Keratinocyte (primary cell): ENCODE data around the gene ZNF597.

Experiments used
- EZH2 ChIP-seq: IDR thresholded peaks from one replicate; pipeline ENCODE4 v1.6.1; 2012; ENCODE audit warnings: inconsistent platforms, mild to moderate bottlenecking, low read length, moderate library complexity
- TF ChIP-seq, protein P1 (sequence below), 3 experiments: IDR thresholded peaks in 1 of 3; conservative IDR thresholded peaks in 1 of 3; optimal IDR thresholded peaks in 1 of 3; 2 replicates in 2 of 3; 3 replicates in 1 of 3; pipeline versions ENCODE3 to v1.5.1; 2011; ENCODE audit warnings: low read length in 3 of 3, mild to moderate bottlenecking in 3 of 3, moderate library complexity in 2 of 3, control low read depth in 1 of 3, inconsistent platforms in 1 of 3; ENCODE audit not compliant: insufficient read depth in 2 of 3; ENCODE audit errors: extremely low read depth in 1 of 3

DNA sequence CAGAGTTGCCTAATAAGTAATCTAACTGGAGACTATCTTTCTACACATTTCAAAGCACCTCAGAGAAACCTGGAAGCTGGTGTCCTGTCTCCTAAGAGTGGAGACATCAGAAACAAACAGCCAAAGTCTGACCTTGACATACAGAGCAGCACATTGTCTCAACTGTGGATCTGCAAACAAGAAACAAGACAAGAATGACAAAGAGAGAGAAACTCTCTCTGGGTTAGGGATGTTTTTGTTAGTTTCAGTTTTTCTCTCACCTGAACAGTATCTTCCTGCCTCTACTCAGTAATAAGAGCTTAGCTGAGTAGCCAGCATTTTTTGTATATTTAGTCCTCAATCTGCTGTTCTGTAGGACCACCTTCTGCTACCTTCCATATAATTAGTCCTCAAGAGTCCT, 8.9 kb downstream of the ZNF597 start:
- TF ChIP-seq, protein P1, sequence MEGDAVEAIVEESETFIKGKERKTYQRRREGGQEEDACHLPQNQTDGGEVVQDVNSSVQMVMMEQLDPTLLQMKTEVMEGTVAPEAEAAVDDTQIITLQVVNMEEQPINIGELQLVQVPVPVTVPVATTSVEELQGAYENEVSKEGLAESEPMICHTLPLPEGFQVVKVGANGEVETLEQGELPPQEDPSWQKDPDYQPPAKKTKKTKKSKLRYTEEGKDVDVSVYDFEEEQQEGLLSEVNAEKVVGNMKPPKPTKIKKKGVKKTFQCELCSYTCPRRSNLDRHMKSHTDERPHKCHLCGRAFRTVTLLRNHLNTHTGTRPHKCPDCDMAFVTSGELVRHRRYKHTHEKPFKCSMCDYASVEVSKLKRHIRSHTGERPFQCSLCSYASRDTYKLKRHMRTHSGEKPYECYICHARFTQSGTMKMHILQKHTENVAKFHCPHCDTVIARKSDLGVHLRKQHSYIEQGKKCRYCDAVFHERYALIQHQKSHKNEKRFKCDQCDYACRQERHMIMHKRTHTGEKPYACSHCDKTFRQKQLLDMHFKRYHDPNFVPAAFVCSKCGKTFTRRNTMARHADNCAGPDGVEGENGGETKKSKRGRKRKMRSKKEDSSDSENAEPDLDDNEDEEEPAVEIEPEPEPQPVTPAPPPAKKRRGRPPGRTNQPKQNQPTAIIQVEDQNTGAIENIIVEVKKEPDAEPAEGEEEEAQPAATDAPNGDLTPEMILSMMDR (optimal IDR thresholded peaks at IDR 0.05 in 1 of 3, IDR thresholded peaks at IDR 0.05 in 1 of 3, conservative IDR thresholded peaks at IDR 0.05 in 1 of 3; ENCODE audit: extremely low read depth in 1 of 3, insufficient read depth in 2 of 3, low read length in 3 of 3): no peak
- TF ChIP-seq EZH2: no peak
